ENCODE measurements around the gene ZNF804B. TPM values are rescaled to one million over a fixed set of nuclear protein-coding genes. Genes with fewer than 3 reads are reported as not detected.

Gene ZNF804B
- total RNA-seq, 1 donor, result not detected

GRCh38 chr7:89064831-89065230 lies 305.3 kb downstream of the ZNF804B start:
- Histone ChIP-seq H3K4me1 (ENCODE audit: insufficient read depth, low read length) (no peaks in the 10 kb centered on the region), H3K9me3 (ENCODE audit: low read depth, low read length) (no peaks in the 10 kb centered on the region), H3K27me3 (ENCODE audit: insufficient read depth, low read length) (no peaks in the 10 kb centered on the region), H3K4me3 (ENCODE audit: low read length) (no peak overlapping the region)

DNA sequence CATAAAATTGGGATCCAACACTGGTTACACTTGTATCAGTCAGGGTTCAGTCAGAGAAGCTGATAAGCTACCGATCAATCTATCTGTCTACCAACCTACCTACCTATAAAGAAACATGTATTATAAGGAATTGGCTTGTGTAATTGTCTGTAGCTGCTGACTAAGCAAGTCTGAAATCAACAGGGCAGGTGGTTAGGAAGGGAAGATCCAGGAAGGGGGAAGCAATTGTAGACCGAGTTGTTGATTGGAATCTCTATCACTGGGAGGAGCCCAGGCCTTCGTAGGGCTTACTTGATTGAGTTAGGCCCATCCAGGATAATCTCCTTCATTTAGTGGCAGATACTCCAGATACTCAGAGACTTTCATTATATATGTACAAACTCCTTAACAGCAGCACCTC lies 307.5 kb downstream of the ZNF804B start:
- no peaks in the 10 kb centered on the region for H3K4me1 ChIP-seq (ENCODE audit: insufficient read depth, low read length)
- H3K9me3 ChIP-seq (ENCODE audit: low read depth, low read length), result no peaks in the 10 kb centered on the region
- H3K27me3 ChIP-seq (ENCODE audit: insufficient read depth, low read length), result no peaks in the 10 kb centered on the region
- H3K4me3 ChIP-seq (ENCODE audit: low read length), result no peak overlapping the region

- Histone ChIP-seq H3K9me3 (ENCODE audit: low read depth, low read length) (no peaks in the 10 kb centered on the region), H3K27me3 (ENCODE audit: insufficient read depth, low read length) (no peaks in the 10 kb centered on the region), H3K4me1 (ENCODE audit: insufficient read depth, low read length) (no peaks in the 10 kb centered on the region), H3K4me3 (ENCODE audit: low read length) (no peak overlapping the region)
Observed at GRCh38 chr7:89072081-89072480, 312.6 kb downstream of the ZNF804B start.

DNA sequence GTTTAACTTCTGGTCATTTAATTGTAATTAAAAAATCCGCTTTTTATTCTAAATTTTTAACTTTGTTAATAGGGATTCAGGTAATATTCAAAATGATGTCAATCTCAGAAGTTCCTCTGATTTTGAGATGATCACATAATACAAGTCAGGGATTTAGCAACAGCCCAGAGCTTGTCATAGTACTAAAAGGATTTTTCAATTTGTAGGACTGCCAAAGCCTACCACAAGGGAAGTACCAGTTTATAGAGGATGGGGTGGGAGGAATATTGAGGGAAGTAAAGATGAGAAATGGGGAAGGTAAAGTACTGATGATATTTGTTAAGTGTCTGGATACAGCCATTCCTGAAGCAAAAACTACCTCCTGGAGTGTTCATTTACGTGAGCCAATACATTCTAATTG lies 314.3 kb downstream of the ZNF804B start:
- H3K4me1 ChIP-seq (ENCODE audit: insufficient read depth, low read length), result no peaks in the 10 kb centered on the region
- no peak overlapping the region for H3K4me3 ChIP-seq (ENCODE audit: low read length)
- no peaks in the 10 kb centered on the region for H3K9me3 ChIP-seq (ENCODE audit: low read depth, low read length)
- H3K27me3 ChIP-seq (ENCODE audit: insufficient read depth, low read length), result no peaks in the 10 kb centered on the region

DNA sequence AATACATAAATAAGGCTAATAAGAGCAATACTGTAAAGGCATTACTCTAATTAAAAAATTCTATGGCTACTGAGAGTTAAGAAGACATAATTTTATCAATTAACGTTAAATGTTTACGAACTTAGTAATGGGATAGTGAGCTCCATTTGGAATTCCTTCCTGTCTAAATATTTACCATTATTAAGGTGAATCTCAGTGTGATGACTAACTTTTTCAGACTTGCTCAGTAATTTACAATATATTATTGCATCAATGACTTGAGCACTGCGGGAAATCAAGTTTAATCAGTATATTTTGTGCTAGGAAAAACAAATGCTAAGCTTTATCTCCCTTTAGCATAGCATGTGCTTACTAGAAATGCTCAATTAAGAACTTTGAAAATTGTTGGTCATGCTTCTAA lies 318.5 kb downstream of the ZNF804B start:
- no peaks in the 10 kb centered on the region for H3K4me1 ChIP-seq (ENCODE audit: insufficient read depth, low read length)
- H3K27me3 ChIP-seq (ENCODE audit: insufficient read depth, low read length), result no peaks in the 10 kb centered on the region
- H3K4me3 ChIP-seq (ENCODE audit: low read length), result no peak overlapping the region

GRCh38 chr7:89085580-89085979 lies 326.1 kb downstream of the ZNF804B start:
- H3K27me3 ChIP-seq (ENCODE audit: insufficient read depth, low read length), result no peaks in the 10 kb centered on the region
- H3K4me3 ChIP-seq (ENCODE audit: low read length), result no peak overlapping the region
- no peaks in the 10 kb centered on the region for H3K9me3 ChIP-seq (ENCODE audit: low read depth, low read length)
- no peaks in the 10 kb centered on the region for H3K4me1 ChIP-seq (ENCODE audit: insufficient read depth, low read length)

More for the DNA sequence above, 318.5 kb downstream of the ZNF804B start:
- no peaks in the 10 kb centered on the region for H3K9me3 ChIP-seq (ENCODE audit: low read depth, low read length)

- H3K4me3 ChIP-seq (ENCODE audit: low read length), result no peak overlapping the region
- no peaks in the 10 kb centered on the region for H3K4me1 ChIP-seq (ENCODE audit: insufficient read depth, low read length)
- no peaks in the 10 kb centered on the region for H3K27me3 ChIP-seq (ENCODE audit: insufficient read depth, low read length)
- no peaks in the 10 kb centered on the region for H3K9me3 ChIP-seq (ENCODE audit: low read depth, low read length)
Observed at GRCh38 chr7:89091550-89091949, 332.1 kb downstream of the ZNF804B start.

DNA sequence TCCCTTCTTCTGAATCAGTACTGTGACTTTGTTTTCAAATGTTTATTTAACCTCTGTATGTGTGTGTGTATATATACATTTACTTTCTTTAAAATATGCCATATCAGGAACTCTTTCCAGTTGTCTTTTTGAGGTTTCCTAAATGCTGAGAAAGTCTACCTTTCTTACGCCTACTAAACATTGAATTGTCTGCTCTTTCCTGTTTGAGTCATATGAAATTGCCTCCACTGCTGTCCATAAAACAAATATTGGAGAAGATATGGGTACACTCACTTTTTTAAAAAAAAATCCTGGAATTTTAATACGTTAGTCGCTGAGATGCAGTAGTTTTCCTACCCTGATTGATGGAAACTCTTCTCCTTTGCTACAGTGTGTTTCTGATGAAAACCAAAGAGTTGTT lies 334.8 kb downstream of the ZNF804B start:
- Histone ChIP-seq H3K4me1 (ENCODE audit: insufficient read depth, low read length) (no peaks in the 10 kb centered on the region), H3K4me3 (ENCODE audit: low read length) (no peak overlapping the region), H3K9me3 (ENCODE audit: low read depth, low read length) (no peaks in the 10 kb centered on the region)

DNA sequence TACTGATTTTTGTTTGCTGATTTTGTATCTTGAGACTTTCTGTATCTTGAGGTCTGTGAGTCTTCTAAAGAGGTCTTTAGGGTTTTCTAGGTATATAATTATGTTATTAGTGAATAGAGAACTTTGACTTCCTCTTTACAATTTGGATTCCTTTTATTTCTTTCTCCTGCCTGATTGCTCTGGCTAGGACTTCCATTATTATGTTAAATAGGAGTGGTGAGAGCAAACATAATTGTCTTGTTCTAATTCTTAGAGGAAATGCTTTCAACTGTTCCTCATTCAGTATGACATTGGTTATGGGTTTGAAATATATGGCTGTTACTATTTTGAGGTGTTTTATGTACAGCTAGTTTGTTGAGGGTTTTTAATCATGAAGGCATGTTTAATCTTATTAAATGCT lies 344.1 kb downstream of the ZNF804B start:
- Histone ChIP-seq H3K4me1 (ENCODE audit: insufficient read depth, low read length) (no peaks in the 10 kb centered on the region), H3K9me3 (ENCODE audit: low read depth, low read length) (peaks cover 6% of the 10 kb centered on the region), H3K4me3 (ENCODE audit: low read length) (no peak overlapping the region), H3K27me3 (ENCODE audit: insufficient read depth, low read length) (no peaks in the 10 kb centered on the region)

More for the DNA sequence above, 334.8 kb downstream of the ZNF804B start:
- no peaks in the 10 kb centered on the region for H3K27me3 ChIP-seq (ENCODE audit: insufficient read depth, low read length)

GRCh38 chr7:89104748-89105685 lies 345.5 kb downstream of the ZNF804B start:
- H3K4me1 ChIP-seq (ENCODE audit: insufficient read depth, low read length), result no peaks in the 10 kb centered on the region
- peaks cover 6% of the 10 kb centered on the region for H3K9me3 ChIP-seq (ENCODE audit: low read depth, low read length)
- no peaks in the 10 kb centered on the region for H3K27me3 ChIP-seq (ENCODE audit: insufficient read depth, low read length)
- no peak overlapping the region for H3K4me3 ChIP-seq (ENCODE audit: low read length)

DNA sequence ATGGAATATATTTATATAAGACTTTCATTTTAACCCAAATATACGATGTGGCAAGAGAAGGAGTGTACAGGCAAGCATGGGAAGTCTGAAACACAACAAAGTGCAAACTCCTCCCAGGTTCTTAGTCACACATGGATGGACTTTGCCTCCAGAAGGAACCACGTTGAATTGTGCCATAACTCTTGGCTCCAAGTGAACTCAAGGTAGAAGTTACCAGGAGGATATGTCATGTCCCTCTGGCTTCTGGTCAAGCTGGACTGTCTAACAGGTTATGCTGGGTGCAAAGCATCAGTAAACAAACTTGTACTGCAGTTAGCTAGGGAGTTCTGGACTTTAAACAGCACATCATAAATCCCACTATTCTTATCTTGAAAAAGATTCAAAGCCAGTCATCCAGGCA lies 364.4 kb downstream of the ZNF804B start:
- Histone ChIP-seq H3K4me3 (ENCODE audit: low read length) (no peak overlapping the region), H3K9me3 (ENCODE audit: low read depth, low read length) (no peaks in the 10 kb centered on the region)

GRCh38 chr7:89129600-89130375 lies 370.3 kb downstream of the ZNF804B start:
- Histone ChIP-seq H3K27me3 (ENCODE audit: insufficient read depth, low read length) (no peaks in the 10 kb centered on the region), H3K4me3 (ENCODE audit: low read length) (no peak overlapping the region), H3K4me1 (ENCODE audit: insufficient read depth, low read length) (no peaks in the 10 kb centered on the region), H3K9me3 (ENCODE audit: low read depth, low read length) (no peaks in the 10 kb centered on the region)

More for the DNA sequence above, 364.4 kb downstream of the ZNF804B start:
- Histone ChIP-seq H3K4me1 (ENCODE audit: insufficient read depth, low read length) (no peaks in the 10 kb centered on the region), H3K27me3 (ENCODE audit: insufficient read depth, low read length) (no peaks in the 10 kb centered on the region)

DNA sequence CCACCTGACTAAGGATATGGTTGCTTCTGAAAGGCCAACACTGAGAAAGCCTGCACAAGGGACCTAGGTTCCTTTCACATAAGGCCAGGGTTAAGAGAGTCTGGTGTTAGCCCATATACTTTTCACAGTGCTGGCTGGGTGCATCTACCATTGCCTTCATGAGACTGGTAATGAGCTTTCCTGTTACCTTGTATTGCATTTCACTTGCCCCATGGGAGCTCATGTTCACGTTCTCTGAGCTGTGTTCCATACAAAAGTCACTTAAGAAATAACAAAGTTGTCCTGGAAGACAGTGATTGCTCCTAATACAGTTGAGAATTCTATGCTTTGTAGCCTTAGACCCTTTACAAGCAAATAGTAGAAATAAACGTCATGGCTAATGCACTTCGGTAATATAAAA lies 373.9 kb downstream of the ZNF804B start:
- no peak overlapping the region for H3K4me3 ChIP-seq (ENCODE audit: low read length)
- H3K4me1 ChIP-seq (ENCODE audit: insufficient read depth, low read length), result no peaks in the 10 kb centered on the region
- no peaks in the 10 kb centered on the region for H3K9me3 ChIP-seq (ENCODE audit: low read depth, low read length)
- H3K27me3 ChIP-seq (ENCODE audit: insufficient read depth, low read length), result no peaks in the 10 kb centered on the region

- H3K4me1 ChIP-seq (ENCODE audit: insufficient read depth, low read length), result no peaks in the 10 kb centered on the region
- no peaks in the 10 kb centered on the region for H3K9me3 ChIP-seq (ENCODE audit: low read depth, low read length)
- no peak overlapping the region for H3K4me3 ChIP-seq (ENCODE audit: low read length)
- H3K27me3 ChIP-seq (ENCODE audit: insufficient read depth, low read length), result no peaks in the 10 kb centered on the region
Observed at GRCh38 chr7:89133819-89134218, 374.3 kb downstream of the ZNF804B start.

DNA sequence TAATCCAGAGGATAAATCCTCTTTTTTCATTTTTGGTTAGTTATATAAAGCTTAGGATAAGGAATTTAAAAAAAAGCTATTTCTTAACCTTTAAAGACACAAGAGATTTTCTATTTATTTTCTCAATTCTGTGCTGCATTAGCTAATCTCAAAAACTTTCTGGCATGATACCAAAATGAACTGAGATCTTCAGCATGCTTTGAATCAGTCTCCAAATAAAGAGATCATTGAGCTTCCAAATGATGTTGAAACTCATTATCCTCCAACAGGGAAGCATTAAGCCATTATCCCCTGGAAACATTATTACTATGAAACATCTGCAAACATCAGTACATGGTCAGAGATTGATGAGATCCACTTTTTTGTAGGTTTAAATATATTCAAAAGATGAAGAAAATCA lies 386.3 kb downstream of the ZNF804B start:
- H3K4me3 ChIP-seq (ENCODE audit: low read length), result no peak overlapping the region
- no peaks in the 10 kb centered on the region for H3K4me1 ChIP-seq (ENCODE audit: insufficient read depth, low read length)
- no peaks in the 10 kb centered on the region for H3K27me3 ChIP-seq (ENCODE audit: insufficient read depth, low read length)
- H3K9me3 ChIP-seq (ENCODE audit: low read depth, low read length), result no peaks in the 10 kb centered on the region
